Right lung (tissue), 5 donors: Measurements from ENCODE around the gene NATD1. TPM values are rescaled to one million over a fixed set of nuclear protein-coding genes. Genes with fewer than 3 reads are reported as not detected.
A peak's percentile ranks its signal among the peaks of the same experiment; 100 is the strongest.

Source experiments
- DNase-seq, 2 donors: peaks; one replicate each; pipeline ENCODE4 v3.0.0-alpha.2; 2013
- polyA plus RNA-seq, 5 donors: library from polyadenylated mRNA; unstranded; fragments of 120-200 nt; gene quantifications; one replicate each; pipeline versions ENCODE4 v1.2.1 to v1.2.3, GENCODE V29; 2013; ENCODE audit warnings: inconsistent platforms in 1 of 5, low replicate concordance in 1 of 5; ENCODE audit not compliant: insufficient read length in 5 of 5, insufficient read depth in 1 of 5

Gene NATD1
- polyA plus RNA-seq, 5 donors: 7.4 to 9.3 (median 8.8) TPM

- DNase-seq: no peak
These were observed 35.9 kb downstream of the NATD1 start for GRCh38 chr17:21217346-21217745.

GRCh38 chr17:21215935-21216334, 37.3 kb downstream of the NATD1 start:
- DNase-seq: no peak

GRCh38 chr17:21214777-21215541, 38.3 kb downstream of the NATD1 start:
- peak in 1 of 2 donors; percentile 11 for DNase-seq

GRCh38 chr17:21214015-21214776, 39.0 kb downstream of the NATD1 start, which contains the start of gene TMEM11:
Gene TMEM11 (minus strand): TSS chr17:21214161. CDS start chr17:21214152, 9 bp downstream.
- peak; percentile 95 for DNase-seq

GRCh38 chr17:21213638-21214014, 39.6 kb downstream of the NATD1 start:
- no peak for DNase-seq

GRCh38 chr17:21212826-21213637, 40.2 kb downstream of the NATD1 start:
- peak in 1 of 2 donors; percentile 10 for DNase-seq

GRCh38 chr17:21211825-21212479, 41.3 kb downstream of the NATD1 start:
- DNase-seq: no peak

- no peak for DNase-seq
These were observed 42.7 kb downstream of the NATD1 start for GRCh38 chr17:21210411-21211076.

GRCh38 chr17:21209511-21210175, 43.6 kb downstream of the NATD1 start:
- DNase-seq: no peak

- no peak for DNase-seq
These were observed 44.9 kb downstream of the NATD1 start for GRCh38 chr17:21208352-21208751.

GRCh38 chr17:21204935-21205334, 48.3 kb downstream of the NATD1 start:
- no peak for DNase-seq

- DNase-seq: no peak
These were observed 50.7 kb downstream of the NATD1 start for GRCh38 chr17:21202512-21202911.

- DNase-seq: no peak
These were observed 51.3 kb downstream of the NATD1 start for GRCh38 chr17:21201874-21202273.

GRCh38 chr17:21201298-21201595, 52.0 kb downstream of the NATD1 start:
- DNase-seq: no peak

GRCh38 chr17:21200590-21201297, 52.5 kb downstream of the NATD1 start:
- DNase-seq: no peak

GRCh38 chr17:21199856-21200255, 53.4 kb downstream of the NATD1 start:
- no peak for DNase-seq

- DNase-seq: no peak
These were observed 53.9 kb downstream of the NATD1 start for GRCh38 chr17:21199311-21199710.

GRCh38 chr17:21198411-21198810, 54.8 kb downstream of the NATD1 start:
- no peak for DNase-seq

GRCh38 chr17:21196126-21196525, 57.1 kb downstream of the NATD1 start:
- no peak for DNase-seq

- peak; percentile 58 to 67 for DNase-seq
These were observed 58.5 kb downstream of the NATD1 start for GRCh38 chr17:21194703-21195102.
